ENCODE data around the gene GPANK1.

GRCh38 chr6:31701666-31702404 lies 37.0 kb upstream of the GPANK1 start:
- no peak for TF ChIP-seq CTCF (conservative IDR thresholded peaks at IDR 0.05; ENCODE audit: low read depth, low read length)
- TF ChIP-seq CEBPB (IDR thresholded peaks at IDR 0.05; ENCODE audit: low read depth, low read length): no peak
- TF ChIP-seq POLR2A (IDR thresholded peaks at IDR 0.05; ENCODE audit: low read depth, low read length): no peak
- no peak for TF ChIP-seq USF2 (IDR thresholded peaks at IDR 0.05; ENCODE audit: low read depth, low read length)
- no peak for TF ChIP-seq MAFK (IDR thresholded peaks at IDR 0.05; ENCODE audit: low read depth, low read length)
- no peak for TF ChIP-seq RCOR1 (IDR thresholded peaks at IDR 0.05; ENCODE audit: insufficient replicate concordance, low read length)
- no peak for TF ChIP-seq RFX5 (IDR thresholded peaks at IDR 0.05; ENCODE audit: low read depth, low read length)
- no peak for TF ChIP-seq FOS (IDR thresholded peaks at IDR 0.05; ENCODE audit: low read depth, low read length)
- no peak for TF ChIP-seq RAD21 (IDR thresholded peaks at IDR 0.05; ENCODE audit: low read length)
- peak; percentile 71; the same call in 1 of the 2 replicates for TF ChIP-seq MXI1 (IDR thresholded peaks at IDR 0.05; ENCODE audit: borderline replicate concordance, low read depth, low read length)
- no peak for TF ChIP-seq SMC3 (IDR thresholded peaks at IDR 0.05; ENCODE audit: low read depth, low read length)
- TF ChIP-seq NFE2L2 (IDR thresholded peaks at IDR 0.05; ENCODE audit: low read depth, low read length): no peak
- no peak for TF ChIP-seq CHD1 (IDR thresholded peaks at IDR 0.05; ENCODE audit: low read depth, low read length)
- no peak for TF ChIP-seq MAZ (IDR thresholded peaks at IDR 0.05; ENCODE audit: borderline replicate concordance, low read depth, low read length)

Data from IMR-90 (cell line).